ENCODE data around the gene PEX7.
"Not testable (repeated sequence)": the region's sequence is repeated elsewhere in the genome, so short reads cannot be mapped to it uniquely, and the experiment has no call there.

The PEX7 gene

GRCh38 chr6:136791296-136792094 lies 30.9 kb upstream of the PEX7 start:
- DNase-seq = no peak

DNA sequence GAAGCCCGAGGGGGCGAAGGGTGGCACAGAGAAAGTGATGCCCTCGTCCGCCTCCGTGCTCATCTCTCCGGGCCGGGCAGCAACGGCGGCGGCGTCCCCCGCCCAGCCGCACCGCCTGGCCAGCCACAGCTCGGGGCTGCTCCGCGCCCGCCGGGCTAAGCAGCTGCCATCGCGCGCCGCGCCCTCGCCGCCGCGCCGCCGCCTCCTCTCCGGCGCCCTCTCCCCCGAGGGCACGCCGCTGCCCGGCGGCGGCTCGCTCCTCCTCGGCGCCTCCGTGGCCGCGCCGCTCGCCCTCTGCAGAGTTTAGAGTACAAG lies 30.3 kb upstream of the PEX7 start:
- DNase-seq = no peak

- DNase-seq = peak; percentile 71
Observed at GRCh38 chr6:136792410-136793262, 29.8 kb upstream of the PEX7 start, which contains the start of gene MAP3K5. Gene MAP3K5 (minus strand): TSS chr6:136792477. CDS start chr6:136792157, 320 bp downstream.

- DNase-seq = no peak
Observed at GRCh38 chr6:136793363-136793762, 29.0 kb upstream of the PEX7 start.

- no peak for DNase-seq
Observed at GRCh38 chr6:136795386-136795785, 27.0 kb upstream of the PEX7 start.

DNA sequence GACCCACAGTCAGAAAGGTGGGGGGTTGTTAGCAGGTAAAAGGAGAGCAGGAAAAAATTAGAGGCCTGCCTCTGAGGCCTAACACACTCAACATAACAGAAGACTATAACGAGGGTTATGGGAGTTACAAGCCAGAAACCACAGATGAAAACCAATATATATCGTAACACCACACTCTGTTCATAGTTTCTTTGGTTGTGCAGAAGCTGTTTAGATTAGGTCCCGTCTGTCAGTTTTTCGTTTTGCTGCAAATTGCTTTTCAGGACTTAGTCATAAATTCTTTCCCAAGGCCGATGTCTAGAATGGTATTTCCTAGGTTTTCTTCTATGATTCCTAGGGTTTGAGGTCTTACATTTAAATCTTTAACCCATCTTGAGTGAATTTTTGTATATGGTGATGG lies 26.4 kb upstream of the PEX7 start:
- DNase-seq = no peak

DNA sequence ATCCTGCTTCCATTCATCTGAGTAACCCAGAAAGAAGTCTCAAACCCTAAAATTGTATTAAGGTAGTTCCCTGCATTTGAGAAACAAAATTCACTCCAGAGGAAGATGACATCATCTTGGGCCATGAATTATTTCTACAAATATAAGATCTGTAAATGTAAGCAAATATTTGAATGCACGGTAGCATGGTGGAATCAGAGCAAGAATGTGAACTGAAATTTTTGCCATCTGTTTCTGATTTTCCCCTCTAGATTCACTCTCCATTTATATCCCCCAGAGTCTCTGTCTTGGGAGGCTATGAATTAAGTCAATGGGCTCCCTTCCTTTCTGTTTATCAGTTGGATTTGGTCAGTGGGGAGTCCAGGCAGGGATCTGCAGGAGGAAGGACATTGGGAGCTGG lies 24.3 kb upstream of the PEX7 start:
- DNase-seq = no peak

- DNase-seq = no peak
Observed at GRCh38 chr6:136801581-136801980, 20.8 kb upstream of the PEX7 start.

GRCh38 chr6:136803608-136804007 lies 18.8 kb upstream of the PEX7 start:
- DNase-seq = no peak

DNA sequence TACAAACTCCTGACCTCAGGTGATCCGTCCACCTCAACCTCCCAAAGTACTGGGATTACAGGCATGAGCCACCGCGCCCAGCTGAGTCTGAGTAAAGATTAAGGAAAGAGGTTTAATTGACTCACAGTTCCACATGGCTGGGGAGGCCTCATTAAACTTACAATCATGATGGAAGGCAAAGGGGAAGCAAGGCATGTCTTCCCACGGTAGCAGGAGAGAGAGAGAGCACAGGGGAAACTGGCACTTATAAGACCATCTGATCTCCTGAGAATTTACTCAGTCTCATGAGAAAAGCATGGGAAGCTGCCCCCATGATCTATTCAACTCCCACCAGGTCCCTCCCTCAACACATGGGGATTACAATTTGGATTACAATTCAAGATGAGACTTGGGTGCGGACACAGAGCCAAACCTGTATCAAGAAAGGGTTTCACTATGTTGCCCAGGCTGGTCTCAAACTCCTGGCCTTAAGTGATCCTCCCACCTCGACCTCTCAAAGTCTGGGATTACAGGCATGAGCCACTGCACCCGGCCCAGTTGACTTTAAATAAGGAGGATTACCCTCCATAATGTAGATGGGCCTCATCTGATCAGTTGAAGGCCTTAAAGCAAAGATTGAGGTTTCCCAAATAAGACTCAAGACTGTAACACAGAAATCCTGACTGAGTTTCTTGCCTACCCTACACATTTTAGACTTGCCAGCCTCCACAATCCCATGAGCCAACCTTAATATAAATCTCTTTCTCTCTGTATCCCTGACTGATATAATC lies 13.1 kb upstream of the PEX7 start:
- DNase-seq = no peak

GRCh38 chr6:136811272-136811671 lies 11.1 kb upstream of the PEX7 start:
- no peak for DNase-seq

- no peak for DNase-seq
Observed at GRCh38 chr6:136812174-136812573, 10.2 kb upstream of the PEX7 start.

DNA sequence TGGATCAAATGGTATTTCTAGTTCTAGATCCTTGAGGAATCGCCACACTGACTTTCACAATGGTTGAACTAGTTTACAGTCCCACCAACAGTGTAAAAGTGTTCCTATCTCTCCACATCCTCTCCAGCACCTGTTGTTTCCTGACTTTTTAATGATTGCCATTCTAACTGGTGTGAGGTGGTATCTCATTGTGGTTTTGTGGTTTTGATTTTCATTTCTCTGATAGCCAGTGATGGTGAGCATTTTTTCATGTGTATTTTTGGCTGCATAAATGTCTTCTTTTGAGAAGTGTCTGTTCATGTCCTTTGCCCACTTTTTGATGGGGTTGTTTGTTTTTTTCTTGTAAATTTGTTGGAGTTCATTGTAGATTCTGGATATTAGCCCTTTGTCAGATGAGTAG lies 6.8 kb upstream of the PEX7 start:
- not testable (repeated sequence) for DNase-seq

DNA sequence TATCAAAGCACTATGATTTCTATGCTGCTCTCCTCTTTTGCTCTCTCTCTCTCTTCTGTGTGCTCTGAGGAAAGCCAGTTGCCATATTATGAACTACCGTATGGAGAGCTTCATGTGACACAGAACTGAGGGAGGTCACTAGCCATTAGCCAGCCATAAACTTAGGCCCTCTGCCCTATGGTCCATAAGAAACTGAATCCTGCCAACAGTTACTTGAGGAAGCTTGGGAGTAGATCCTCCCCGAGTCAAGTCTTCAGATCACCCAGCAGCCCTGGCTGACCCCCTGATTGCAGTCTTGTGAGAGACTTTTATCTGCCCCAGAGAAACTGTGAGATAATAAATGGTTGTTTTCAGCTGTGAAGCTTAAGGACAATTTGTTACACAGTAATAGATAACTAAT lies 5.7 kb upstream of the PEX7 start:
- DNase-seq = no peak

GRCh38 chr6:136820561-136820960 lies 1.8 kb upstream of the PEX7 start:
- DNase-seq = no peak

- no peak for DNase-seq
Observed at GRCh38 chr6:136822046-136822375, 381 bp upstream of the PEX7 start.

DNA sequence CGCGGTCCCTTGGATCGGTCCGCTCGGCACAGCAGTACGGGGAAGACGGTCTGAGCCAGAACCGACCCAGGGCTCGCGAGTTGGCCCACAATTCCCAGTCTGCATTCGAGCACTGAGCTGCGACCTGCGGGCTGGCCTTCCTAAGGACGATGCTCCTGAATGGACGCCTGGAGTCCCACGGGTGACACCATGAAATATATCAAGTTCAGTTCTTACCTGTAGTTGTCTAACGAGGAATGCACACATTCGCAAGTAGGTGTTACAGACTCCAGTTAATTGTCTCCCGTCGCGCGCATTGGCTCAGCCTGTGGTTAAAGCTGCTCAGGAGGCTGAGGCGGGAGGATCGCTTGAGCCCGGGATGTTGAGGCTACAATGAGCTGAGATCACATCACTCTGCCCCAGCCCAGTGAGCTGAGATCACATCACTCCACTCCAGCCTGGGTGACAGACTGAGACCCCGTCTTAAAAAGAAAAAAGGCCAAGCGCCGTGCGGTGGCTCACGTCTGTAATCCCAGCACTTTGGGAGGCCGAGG lies 802 bp downstream of the PEX7 start:
- no peak for DNase-seq

DNA sequence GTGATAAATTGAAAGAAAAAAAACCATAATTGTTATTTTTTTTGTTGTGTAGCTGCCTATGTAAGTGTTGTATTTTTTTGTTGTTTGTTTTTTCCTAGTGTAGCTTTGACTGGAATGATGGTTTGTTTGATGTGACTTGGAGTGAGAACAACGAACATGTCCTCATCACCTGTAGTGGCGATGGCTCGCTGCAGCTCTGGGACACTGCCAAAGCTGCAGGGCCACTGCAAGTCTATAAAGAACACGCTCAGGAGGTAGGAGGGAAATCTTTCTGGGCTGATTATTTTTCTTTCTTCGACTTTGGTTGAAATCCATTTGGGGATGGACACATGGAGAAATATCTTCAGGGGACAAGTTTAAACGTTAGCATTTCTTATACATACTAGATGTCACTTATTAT lies 3.8 kb downstream of the PEX7 start:
- DNase-seq = no peak

GRCh38 chr6:136831873-136832562 lies 9.6 kb downstream of the PEX7 start:
- DNase-seq = no peak

DNA sequence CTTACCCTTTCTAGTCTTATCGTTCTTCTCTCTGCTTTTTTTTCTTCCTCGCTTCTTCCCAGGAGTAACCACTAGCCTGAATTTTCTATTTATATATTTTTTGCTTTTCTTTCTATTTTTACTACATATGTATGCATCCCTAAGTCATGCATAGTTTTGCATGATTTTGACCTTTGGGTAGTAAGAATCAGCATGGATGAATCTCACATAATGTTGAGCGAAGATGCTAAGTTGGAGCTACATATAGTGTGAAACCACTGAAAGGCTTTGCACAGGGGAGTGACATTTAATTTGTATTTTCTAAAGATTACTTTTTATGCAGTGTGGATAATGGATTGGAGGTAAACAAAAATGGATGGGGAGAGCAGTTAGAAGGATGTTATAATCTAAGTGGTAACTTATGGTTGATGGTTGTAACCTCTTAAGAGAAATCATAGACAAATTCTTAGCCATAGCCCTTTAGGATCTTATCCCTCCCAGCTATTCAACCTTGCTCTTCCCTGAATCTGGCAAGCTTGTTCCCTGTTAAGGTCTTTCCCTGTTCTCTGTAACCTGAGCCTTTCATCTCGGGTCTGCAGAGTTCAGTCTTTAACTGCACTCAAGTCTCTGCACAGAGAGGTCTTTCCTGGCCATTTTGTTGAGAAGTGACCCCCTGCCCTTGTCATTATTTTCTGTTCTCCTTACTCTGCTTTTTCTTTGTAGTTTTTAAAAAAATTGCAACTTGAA lies 18.0 kb downstream of the PEX7 start:
- DNase-seq = no peak

DNA sequence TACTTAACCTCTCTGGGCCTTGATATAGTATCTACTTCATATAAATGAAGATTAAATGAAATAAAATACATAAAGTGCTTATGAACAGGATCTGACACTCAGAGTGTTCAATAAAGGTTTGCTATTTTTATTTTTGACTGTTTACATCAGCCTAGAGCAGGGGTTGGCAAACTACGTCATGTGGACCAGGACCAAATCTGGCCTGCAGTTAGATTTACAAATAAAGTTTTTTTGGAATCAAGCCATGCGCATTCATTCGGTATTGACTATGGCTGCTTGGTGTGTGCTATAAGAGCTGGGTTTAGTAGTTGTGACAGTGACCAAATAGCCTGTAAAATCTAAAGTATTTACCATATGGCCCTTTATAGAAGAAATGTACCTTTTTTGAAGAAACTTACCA lies 20.8 kb downstream of the PEX7 start:
- no peak for DNase-seq

DNA sequence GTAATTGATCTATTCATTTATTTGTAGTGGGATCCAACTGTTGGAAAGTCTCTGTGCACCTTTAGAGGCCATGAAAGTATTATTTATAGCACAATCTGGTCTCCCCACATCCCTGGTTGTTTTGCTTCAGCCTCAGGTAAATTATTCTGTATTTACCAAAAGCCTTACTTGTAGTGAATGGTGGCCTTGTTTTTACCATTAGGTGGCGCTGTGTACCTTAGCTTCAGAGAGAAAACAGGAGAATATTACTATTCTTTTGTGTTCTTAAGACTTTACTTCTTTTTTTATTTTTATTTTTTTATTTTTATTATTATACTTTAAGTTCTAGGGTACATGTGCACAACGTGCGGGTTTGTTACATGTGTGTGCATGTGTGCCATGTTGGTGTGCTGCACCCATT lies 23.7 kb downstream of the PEX7 start:
- peak; percentile 13 for DNase-seq

Data from NCI-H1436 treated with DMSO at 0.1 percent for 48 hours (cell line).